Fibroblast of lung (primary cell): ENCODE results near the gene MDK. TPM values are rescaled to one million over a fixed set of nuclear protein-coding genes. Genes with fewer than 3 reads are reported as not detected.
A peak's percentile ranks its signal among the peaks of the same experiment; 100 is the strongest.

Source experiments
- DNase-seq, 2 donors: peaks; one replicate each; pipeline versions ENCODE4 v3.0.0 to v3.0.0-alpha.2; 2010; ENCODE audit warnings: low read depth in 2 of 2
- H2AFZ ChIP-seq: 2 replicates; pipeline ENCODE4 v1.5.1; 2012; ENCODE audit warnings: low read length, control low read depth, inconsistent platforms
- H3K27ac ChIP-seq: 2 replicates; pipeline ENCODE4 v1.5.1; 2011; ENCODE audit warnings: low read length, control low read depth; ENCODE audit not compliant: insufficient read depth
- H3K27me3 ChIP-seq: 2 replicates; pipeline ENCODE4 v1.5.1; 2011; ENCODE audit warnings: mild to moderate bottlenecking, low read length; ENCODE audit not compliant: control insufficient read depth, insufficient read depth
- H3K36me3 ChIP-seq: 2 replicates; pipeline ENCODE4 v1.5.1; 2011; ENCODE audit warnings: low read length; ENCODE audit not compliant: control insufficient read depth, insufficient read depth
- H3K4me1 ChIP-seq: 2 replicates; pipeline ENCODE4 v1.5.1; 2011; ENCODE audit warnings: low read length; ENCODE audit not compliant: control insufficient read depth, insufficient read depth; ENCODE audit errors: extremely low read depth
- H3K4me2 ChIP-seq: 2 replicates; pipeline ENCODE4 v1.5.1; 2011; ENCODE audit warnings: low read length, control low read depth; ENCODE audit not compliant: insufficient read depth; ENCODE audit errors: extremely low read depth
- H3K4me3 ChIP-seq, 4 experiments: fragments of 200-600 bp in 1 of 4; sonication (generic) in 1 of 4; replicated peaks in 1 of 4; 2 replicates each; pipeline ENCODE4 v1.5.1; 2011 to 2016; ENCODE audit warnings: low read length in 4 of 4, low read depth in 3 of 4, mild to moderate bottlenecking in 3 of 4, control low read depth in 2 of 4, inconsistent platforms in 1 of 4, mixed read lengths in 1 of 4; ENCODE audit not compliant: insufficient read depth in 1 of 4; ENCODE audit errors: control extremely low read depth in 1 of 4
- H3K79me2 ChIP-seq: 2 replicates; pipeline ENCODE4 v1.5.1; 2012; ENCODE audit warnings: mild to moderate bottlenecking, low read length, inconsistent platforms; ENCODE audit not compliant: control insufficient read depth, insufficient read depth
- H3K9ac ChIP-seq: 2 replicates; pipeline ENCODE4 v1.5.1; 2011; ENCODE audit warnings: mild to moderate bottlenecking, low read length, control low read depth; ENCODE audit not compliant: insufficient read depth
- H3K9me3 ChIP-seq: 2 replicates; pipeline ENCODE4 v1.5.1; 2012; ENCODE audit warnings: low read depth, low read length; ENCODE audit not compliant: control insufficient read depth, insufficient read depth
- H4K20me1 ChIP-seq: 2 replicates; pipeline ENCODE4 v1.5.1; 2011; ENCODE audit warnings: low read length; ENCODE audit not compliant: control insufficient read depth, insufficient read depth; ENCODE audit errors: extremely low read depth
- EZH2 ChIP-seq: IDR thresholded peaks from 2 replicates; pipeline ENCODE4 v1.5.1; 2012; ENCODE audit warnings: low read length, control low read depth, mild to moderate bottlenecking; ENCODE audit errors: missing control alignments
- polyA plus RNA-seq, 2 donors: library from polyadenylated mRNA; depleted of rRNA in 1 of 2; stranded (reverse) in 1 of 2; unstranded in 1 of 2; fragments of >200 nt; gene quantifications; 2 replicates each; pipeline ENCODE4 v1.2.1, GENCODE V29; 2011 to 2012; ENCODE audit warnings: missing spikeins in 1 of 2
- total RNA-seq: library from RNA; depleted of rRNA; stranded (reverse); fragments of >200 nt; gene quantifications from 2 replicates; pipeline ENCODE4 v1.2.1, GENCODE V29; 2014
- TF ChIP-seq, protein P1 (sequence below), 2 donors: IDR thresholded peaks in 1 of 2; conservative IDR thresholded peaks in 1 of 2; 1 replicate in 1 of 2; 2 replicates in 1 of 2; pipeline ENCODE4 v1.5.1; 2011 to 2012; ENCODE audit warnings: low read length in 2 of 2, control low read depth in 1 of 2, inconsistent platforms in 1 of 2, low read depth in 1 of 2, mild to moderate bottlenecking in 1 of 2

MDK gene
- total and polyA plus RNA-seq, 2 donors (not counting 1 experiment from before 2014, with no cell fraction given) = 44.6 to 131 TPM

DNA sequence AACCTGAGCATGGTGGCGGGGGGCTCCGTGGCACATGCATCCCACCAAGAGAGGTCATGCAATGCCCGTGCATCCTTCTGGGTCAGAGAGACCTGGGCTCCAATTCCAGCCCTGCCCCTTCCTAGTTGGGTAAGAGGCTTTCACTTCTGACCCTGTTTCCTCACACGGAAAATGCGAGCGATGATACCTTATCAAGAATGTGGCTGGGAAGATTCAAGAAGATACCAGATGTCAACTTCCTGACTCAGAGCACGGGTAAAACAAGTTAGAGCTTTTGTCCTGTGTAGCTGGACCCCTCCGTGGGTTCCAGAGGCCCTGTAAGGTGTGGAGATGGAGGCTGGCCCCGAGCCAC is 42.9 kb upstream of the MDK start:
- no peak overlapping the region for H3K27ac ChIP-seq
- H3K4me1 ChIP-seq = peaks cover 2% of the 10 kb centered on the region
- no peak overlapping the region for H3K9ac ChIP-seq
- H4K20me1 ChIP-seq = no peaks in the 10 kb centered on the region
- H3K4me2 ChIP-seq = no peak overlapping the region
- H3K27me3 ChIP-seq = peaks cover 23% of the 10 kb centered on the region
- no peaks in the 10 kb centered on the region for H3K79me2 ChIP-seq
- TF ChIP-seq EZH2 = no peak
- TF ChIP-seq, protein P1, sequence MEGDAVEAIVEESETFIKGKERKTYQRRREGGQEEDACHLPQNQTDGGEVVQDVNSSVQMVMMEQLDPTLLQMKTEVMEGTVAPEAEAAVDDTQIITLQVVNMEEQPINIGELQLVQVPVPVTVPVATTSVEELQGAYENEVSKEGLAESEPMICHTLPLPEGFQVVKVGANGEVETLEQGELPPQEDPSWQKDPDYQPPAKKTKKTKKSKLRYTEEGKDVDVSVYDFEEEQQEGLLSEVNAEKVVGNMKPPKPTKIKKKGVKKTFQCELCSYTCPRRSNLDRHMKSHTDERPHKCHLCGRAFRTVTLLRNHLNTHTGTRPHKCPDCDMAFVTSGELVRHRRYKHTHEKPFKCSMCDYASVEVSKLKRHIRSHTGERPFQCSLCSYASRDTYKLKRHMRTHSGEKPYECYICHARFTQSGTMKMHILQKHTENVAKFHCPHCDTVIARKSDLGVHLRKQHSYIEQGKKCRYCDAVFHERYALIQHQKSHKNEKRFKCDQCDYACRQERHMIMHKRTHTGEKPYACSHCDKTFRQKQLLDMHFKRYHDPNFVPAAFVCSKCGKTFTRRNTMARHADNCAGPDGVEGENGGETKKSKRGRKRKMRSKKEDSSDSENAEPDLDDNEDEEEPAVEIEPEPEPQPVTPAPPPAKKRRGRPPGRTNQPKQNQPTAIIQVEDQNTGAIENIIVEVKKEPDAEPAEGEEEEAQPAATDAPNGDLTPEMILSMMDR (conservative IDR thresholded peaks at IDR 0.05 in 1 of 2, IDR thresholded peaks at IDR 0.05 in 1 of 2; ENCODE audit: low read depth in 1 of 2, low read length in 2 of 2) = no peak
- DNase-seq = no peak
- no peak overlapping the region for H2AFZ ChIP-seq
- no peaks in the 10 kb centered on the region for H3K36me3 ChIP-seq
- no peaks in the 10 kb centered on the region for H3K9me3 ChIP-seq
- no peak overlapping the region for H3K4me3 ChIP-seq

DNA sequence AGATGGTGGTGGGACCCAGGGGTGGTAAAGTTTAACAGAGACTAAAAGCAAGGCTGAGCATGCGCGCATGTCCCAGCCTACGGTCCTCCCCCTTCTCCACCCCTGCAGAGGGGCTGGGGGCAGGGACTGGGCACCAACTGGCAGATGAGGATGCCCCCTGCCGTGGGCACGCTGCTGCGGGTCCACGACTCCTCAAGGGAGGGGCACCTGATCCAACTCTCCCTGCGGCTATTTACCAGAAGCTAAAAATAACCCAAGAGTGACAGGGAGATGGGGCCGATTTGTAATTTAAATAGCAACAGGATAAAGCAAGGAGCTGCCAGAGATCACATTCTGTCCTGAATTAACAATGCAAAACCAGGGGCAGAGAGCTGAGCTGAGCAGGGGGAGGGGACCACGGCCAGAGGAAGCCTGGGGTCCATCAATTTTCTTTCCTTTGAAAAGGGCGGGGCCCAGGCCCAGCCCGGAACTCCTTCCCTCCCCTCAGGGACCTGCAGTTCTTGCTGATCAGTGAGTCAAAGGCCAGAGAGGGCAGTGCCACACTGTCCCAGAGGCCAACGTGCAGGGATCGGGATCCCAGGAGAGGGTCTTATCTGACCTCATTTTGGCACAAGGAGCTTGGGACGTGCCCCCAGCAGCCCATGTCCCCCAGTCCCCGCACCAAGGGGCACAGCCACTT is 42.3 kb upstream of the MDK start:
- Histone ChIP-seq H3K79me2 (no peaks in the 10 kb centered on the region), H3K4me1 (peaks cover 2% of the 10 kb centered on the region), H2AFZ (no peak overlapping the region), H3K36me3 (no peaks in the 10 kb centered on the region), H3K27ac (no peak overlapping the region), H3K9me3 (no peaks in the 10 kb centered on the region), H3K9ac (no peak overlapping the region), H4K20me1 (no peaks in the 10 kb centered on the region), H3K4me3 (no peak overlapping the region), H3K4me2 (no peak overlapping the region), H3K27me3 (peaks cover 19% of the 10 kb centered on the region)
- TF ChIP-seq, protein P1 (conservative IDR thresholded peaks at IDR 0.05 in 1 of 2, IDR thresholded peaks at IDR 0.05 in 1 of 2; ENCODE audit: low read depth in 1 of 2, low read length in 2 of 2) = no peak
- no peak for TF ChIP-seq EZH2
- DNase-seq = no peak

DNA sequence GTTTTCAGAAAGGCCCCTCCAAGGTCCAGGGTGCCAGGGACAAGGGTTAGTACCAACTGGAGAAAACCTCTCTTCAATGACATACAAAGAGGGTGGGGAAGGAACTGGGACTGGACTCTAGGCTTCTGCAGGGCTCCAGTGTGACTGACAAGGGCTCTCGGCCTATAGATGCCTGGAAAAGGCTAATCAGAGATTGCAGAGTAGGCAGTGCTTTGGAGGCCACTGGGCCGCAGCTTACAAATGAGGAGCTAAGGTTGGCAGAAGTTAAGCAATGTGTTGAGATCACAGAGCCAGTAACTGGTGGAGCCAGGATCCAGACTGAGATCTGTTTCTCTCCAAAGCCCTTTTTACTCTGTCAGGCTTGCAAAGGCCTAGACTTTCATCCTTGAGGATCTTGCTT is 41.7 kb upstream of the MDK start:
- no peaks in the 10 kb centered on the region for H3K9me3 ChIP-seq
- TF ChIP-seq, protein P1 (conservative IDR thresholded peaks at IDR 0.05 in 1 of 2, IDR thresholded peaks at IDR 0.05 in 1 of 2; ENCODE audit: low read depth in 1 of 2, low read length in 2 of 2) = no peak
- no peak for TF ChIP-seq EZH2
- H3K9ac ChIP-seq = no peak overlapping the region
- no peaks in the 10 kb centered on the region for H3K79me2 ChIP-seq
- peaks cover 2% of the 10 kb centered on the region for H3K4me1 ChIP-seq
- peak in 1 of 2 donors; percentile 29 for DNase-seq
- peaks cover 17% of the 10 kb centered on the region for H3K27me3 ChIP-seq
- H3K4me3 ChIP-seq = no peak overlapping the region
- no peak overlapping the region for H3K4me2 ChIP-seq
- no peaks in the 10 kb centered on the region for H4K20me1 ChIP-seq
- H2AFZ ChIP-seq = no peak overlapping the region
- no peaks in the 10 kb centered on the region for H3K36me3 ChIP-seq
- H3K27ac ChIP-seq = no peak overlapping the region
